ENCODE measurements around the gene CHTF8.
"Not testable (repeated sequence)": the region's sequence is repeated elsewhere in the genome, so short reads cannot be mapped to it uniquely, and the experiment has no call there.

DNA sequence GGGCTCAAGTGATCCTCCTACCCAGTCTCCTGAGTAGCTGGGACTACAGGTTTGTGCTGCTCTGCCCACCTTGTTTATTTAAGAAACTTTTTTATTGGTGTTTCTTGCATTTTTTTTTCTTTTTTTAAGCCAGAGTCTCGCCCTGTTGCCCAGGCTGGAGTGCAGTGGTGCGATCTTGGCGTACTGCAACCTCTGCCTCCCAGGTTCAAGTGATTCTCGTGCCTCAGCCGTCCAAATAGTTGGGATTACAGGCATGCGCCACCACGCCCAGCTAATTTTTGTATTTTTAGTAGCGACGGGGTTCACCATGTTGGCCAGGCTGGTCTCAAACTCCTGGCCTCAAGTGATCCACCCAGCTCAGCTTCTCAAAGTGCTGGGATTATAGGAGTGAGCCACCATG, 17.2 kb upstream of the CHTF8 start:
- TF ChIP-seq EZH2 (IDR thresholded peaks at IDR 0.05); POLR2AphosphoS5 (IDR thresholded peaks at IDR 0.05; ENCODE audit: borderline replicate concordance, low read depth, low read length): not testable (repeated sequence)
